ENCODE measurements around the gene GPALPP1. TPM values are rescaled to one million over a fixed set of nuclear protein-coding genes. Genes with fewer than 3 reads are reported as not detected.
"Not testable (repeated sequence)": the region's sequence is repeated elsewhere in the genome, so short reads cannot be mapped to it uniquely, and the experiment has no call there.

GPALPP1 gene
- total and polyA plus RNA-seq, 7 experiments from 2014 or later: 17.5 to 43.1 (median 30.4) TPM

- not testable (repeated sequence) for H3K27ac Mint-ChIP-seq
Observed at GRCh38 chr13:45019981-45020380, 30.6 kb downstream of the GPALPP1 start.

GRCh38 chr13:45021250-45021649 lies 31.9 kb downstream of the GPALPP1 start:
- Mint-ChIP-seq H3K4me3 (no peak overlapping the region), H3K27me3 (no peaks in the 10 kb centered on the region), H3K36me3 (peaks cover 4 to 35% (median 29%) of the 10 kb centered on the region in 5 donors), H3K9me3 (no peaks in the 10 kb centered on the region), H3K27ac (no peak overlapping the region), H3K4me1 (no peaks in the 10 kb centered on the region)
- CTCF ChIA-PET: no interaction called here
- POLR2A ChIA-PET: no interaction called here
- H3K27me3 ChIP-seq (ENCODE audit: control insufficient read depth in 2 of 2, insufficient read depth in 2 of 2, low read length in 2 of 2): no peaks in the 10 kb centered on the region
- intact Hi-C loops (cut with micrococcal nuclease): no loop called here
- ATAC-seq (no peak), DNase-seq (no peak)
- no peaks in the 10 kb centered on the region for H3K9me3 ChIP-seq (ENCODE audit: control insufficient read depth in 2 of 3, low read length in 3 of 3)
- H3K36me3 ChIP-seq (ENCODE audit: control insufficient read depth in 2 of 3, insufficient read depth in 3 of 3, low read length in 3 of 3): peaks cover 0 to 22% (median 5%) of the 10 kb centered on the region in 3 experiments
- H3K27ac ChIP-seq (ENCODE audit: low read depth, low read length): no peak overlapping the region
- no peak overlapping the region for H3K4me3 ChIP-seq (ENCODE audit: low read length)
- no peaks in the 10 kb centered on the region for H3K4me1 ChIP-seq (ENCODE audit: control insufficient read depth in 2 of 2, insufficient read depth in 2 of 2, low read length in 2 of 2)

More at GRCh38 chr13:45019981-45020380, 30.6 kb downstream of the GPALPP1 start:
- intact Hi-C loops (cut with micrococcal nuclease); ATAC-seq; POLR2A ChIA-PET; DNase-seq; H3K27ac ChIP-seq (ENCODE audit: low read depth, low read length); CTCF ChIA-PET; H3K27me3 ChIP-seq (ENCODE audit: control insufficient read depth in 2 of 2, insufficient read depth in 2 of 2, low read length in 2 of 2); H3K9me3 ChIP-seq (ENCODE audit: control insufficient read depth in 2 of 3, low read length in 3 of 3); H3K4me1 Mint-ChIP-seq; H3K27me3 Mint-ChIP-seq; H3K9me3 Mint-ChIP-seq; H3K4me1 ChIP-seq (ENCODE audit: control insufficient read depth in 2 of 2, insufficient read depth in 2 of 2, low read length in 2 of 2); H3K4me3 Mint-ChIP-seq; H3K4me3 ChIP-seq (ENCODE audit: low read length): not testable (repeated sequence)
- H3K36me3 ChIP-seq (ENCODE audit: control insufficient read depth in 2 of 3, insufficient read depth in 3 of 3, low read length in 3 of 3): peaks cover 0 to 27% (median 5%) of the 10 kb centered on the region in 3 experiments
- peaks cover 7 to 38% (median 33%) of the 10 kb centered on the region in 5 donors for H3K36me3 Mint-ChIP-seq

GRCh38 chr13:45024847-45025246 lies 35.5 kb downstream of the GPALPP1 start:
- DNase-seq: no peak
- CTCF ChIA-PET: no interaction called here
- Histone ChIP-seq H3K27me3 (ENCODE audit: control insufficient read depth in 2 of 2, insufficient read depth in 2 of 2, low read length in 2 of 2) (no peaks in the 10 kb centered on the region), H3K36me3 (ENCODE audit: control insufficient read depth in 2 of 3, insufficient read depth in 3 of 3, low read length in 3 of 3) (peaks cover 0 to 28% (median 5%) of the 10 kb centered on the region in 3 experiments), H3K27ac (ENCODE audit: low read depth, low read length) (no peak overlapping the region), H3K9me3 (ENCODE audit: control insufficient read depth in 2 of 3, low read length in 3 of 3) (no peaks in the 10 kb centered on the region), H3K4me1 (ENCODE audit: control insufficient read depth in 2 of 2, insufficient read depth in 2 of 2, low read length in 2 of 2) (no peaks in the 10 kb centered on the region), H3K4me3 (ENCODE audit: low read length) (no peak overlapping the region)
- intact Hi-C loops (cut with micrococcal nuclease): no loop called here
- POLR2A ChIA-PET: no interaction called here
- no peaks in the 10 kb centered on the region for H3K9me3 Mint-ChIP-seq
- no peak overlapping the region for H3K4me3 Mint-ChIP-seq
- no peaks in the 10 kb centered on the region for H3K27me3 Mint-ChIP-seq
- no peaks in the 10 kb centered on the region for H3K4me1 Mint-ChIP-seq
- no peak for ATAC-seq
- peaks cover 0 to 35% (median 28%) of the 10 kb centered on the region in 5 donors for H3K36me3 Mint-ChIP-seq
- no peak overlapping the region for H3K27ac Mint-ChIP-seq

GRCh38 chr13:45034342-45034741 lies 45.0 kb downstream of the GPALPP1 start:
- ChIA-PET CTCF (interaction anchor here (1.7 kb wide), 1 partner anchor 13 kb away, joined by 8 read pairs; no protein-coding TSS in a partner anchor), POLR2A (no interaction called here)
- H3K27ac Mint-ChIP-seq: no peak overlapping the region
- Histone ChIP-seq H3K4me1 (ENCODE audit: control insufficient read depth in 2 of 2, insufficient read depth in 2 of 2, low read length in 2 of 2) (no peaks in the 10 kb centered on the region), H3K4me3 (ENCODE audit: low read length) (no peak overlapping the region), H3K36me3 (ENCODE audit: control insufficient read depth in 2 of 3, insufficient read depth in 3 of 3, low read length in 3 of 3) (peaks cover 0 to 5% (median 4%) of the 10 kb centered on the region in 3 experiments), H3K27ac (ENCODE audit: low read depth, low read length) (no peak overlapping the region), H3K27me3 (ENCODE audit: control insufficient read depth in 2 of 2, insufficient read depth in 2 of 2, low read length in 2 of 2) (no peaks in the 10 kb centered on the region), H3K9me3 (ENCODE audit: control insufficient read depth in 2 of 3, low read length in 3 of 3) (no peaks in the 10 kb centered on the region)
- no peaks in the 10 kb centered on the region for H3K9me3 Mint-ChIP-seq
- H3K36me3 Mint-ChIP-seq: peaks cover 0 to 40% (median 19%) of the 10 kb centered on the region in 5 donors
- H3K4me3 Mint-ChIP-seq: no peak overlapping the region
- intact Hi-C loops (cut with micrococcal nuclease): no loop called here
- no peaks in the 10 kb centered on the region for H3K4me1 Mint-ChIP-seq
- no peaks in the 10 kb centered on the region for H3K27me3 Mint-ChIP-seq
- no peak for ATAC-seq
- no peak for DNase-seq

DNA sequence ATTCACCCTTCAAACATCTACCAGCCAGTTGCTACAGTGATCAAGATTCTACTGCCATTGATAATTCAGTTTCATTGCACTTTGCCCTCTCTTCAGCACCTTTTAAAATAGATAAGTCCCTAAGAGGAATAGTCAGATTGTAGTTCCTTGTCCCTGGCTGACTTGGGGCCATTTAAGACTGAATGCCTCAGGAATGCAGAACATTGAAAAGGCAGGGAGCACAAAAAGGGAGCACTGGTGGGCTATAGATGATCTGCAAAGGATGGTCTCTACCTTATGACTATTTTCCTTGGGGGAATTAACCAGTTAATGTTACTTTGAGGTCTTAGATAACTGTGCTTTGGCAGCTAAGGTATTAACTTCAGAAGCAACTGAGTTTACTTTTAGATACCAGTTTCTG lies 46.9 kb downstream of the GPALPP1 start:
- no peak overlapping the region for H3K27ac Mint-ChIP-seq
- DNase-seq (no peak), ATAC-seq (no peak)
- no peaks in the 10 kb centered on the region for H3K9me3 Mint-ChIP-seq
- no peaks in the 10 kb centered on the region for H3K27me3 ChIP-seq (ENCODE audit: control insufficient read depth in 2 of 2, insufficient read depth in 2 of 2, low read length in 2 of 2)
- ChIA-PET CTCF (no interaction called here), POLR2A (no interaction called here)
- H3K4me1 Mint-ChIP-seq: no peaks in the 10 kb centered on the region
- no peak overlapping the region for H3K4me3 Mint-ChIP-seq
- peaks cover 0 to 40% (median 19%) of the 10 kb centered on the region in 5 donors for H3K36me3 Mint-ChIP-seq
- H3K4me1 ChIP-seq (ENCODE audit: control insufficient read depth in 2 of 2, insufficient read depth in 2 of 2, low read length in 2 of 2): no peaks in the 10 kb centered on the region
- intact Hi-C loops (cut with micrococcal nuclease): no loop called here
- H3K4me3 ChIP-seq (ENCODE audit: low read length): no peak overlapping the region
- H3K9me3 ChIP-seq (ENCODE audit: control insufficient read depth in 2 of 3, low read length in 3 of 3): no peaks in the 10 kb centered on the region
- peaks cover 0 to 5% (median 4%) of the 10 kb centered on the region in 3 experiments for H3K36me3 ChIP-seq (ENCODE audit: control insufficient read depth in 2 of 3, insufficient read depth in 3 of 3, low read length in 3 of 3)
- no peak overlapping the region for H3K27ac ChIP-seq (ENCODE audit: low read depth, low read length)
- H3K27me3 Mint-ChIP-seq: no peaks in the 10 kb centered on the region

- H3K4me1 Mint-ChIP-seq: no peaks in the 10 kb centered on the region
- intact Hi-C loops (cut with micrococcal nuclease): no loop called here
- H3K27ac ChIP-seq (ENCODE audit: low read depth, low read length): no peak overlapping the region
- H3K4me1 ChIP-seq (ENCODE audit: control insufficient read depth in 2 of 2, insufficient read depth in 2 of 2, low read length in 2 of 2): no peaks in the 10 kb centered on the region
- POLR2A ChIA-PET: no interaction called here
- no peaks in the 10 kb centered on the region for H3K27me3 ChIP-seq (ENCODE audit: control insufficient read depth in 2 of 2, insufficient read depth in 2 of 2, low read length in 2 of 2)
- no peak overlapping the region for H3K4me3 ChIP-seq (ENCODE audit: low read length)
- H3K27ac Mint-ChIP-seq: no peak overlapping the region
- H3K36me3 ChIP-seq (ENCODE audit: control insufficient read depth in 2 of 3, insufficient read depth in 3 of 3, low read length in 3 of 3): no peaks in the 10 kb centered on the region
- H3K27me3 Mint-ChIP-seq: peaks cover 0 to 7% (median 4%) of the 10 kb centered on the region in 5 donors
- peaks cover 0 to 23% (median 9%) of the 10 kb centered on the region in 5 donors for H3K36me3 Mint-ChIP-seq
- H3K4me3 Mint-ChIP-seq: no peak overlapping the region
- ATAC-seq (no peak), DNase-seq (no peak)
- no peaks in the 10 kb centered on the region for H3K9me3 Mint-ChIP-seq
- H3K9me3 ChIP-seq (ENCODE audit: control insufficient read depth in 2 of 3, low read length in 3 of 3): no peaks in the 10 kb centered on the region
- CTCF ChIA-PET: no interaction called here
Observed at GRCh38 chr13:45040173-45040572, 50.8 kb downstream of the GPALPP1 start.

GRCh38 chr13:45040622-45041021 lies 51.3 kb downstream of the GPALPP1 start:
- Histone ChIP-seq H3K4me3 (ENCODE audit: low read length) (no peak overlapping the region), H3K27me3 (ENCODE audit: control insufficient read depth in 2 of 2, insufficient read depth in 2 of 2, low read length in 2 of 2) (no peaks in the 10 kb centered on the region), H3K27ac (ENCODE audit: low read depth, low read length) (no peak overlapping the region), H3K36me3 (ENCODE audit: control insufficient read depth in 2 of 3, insufficient read depth in 3 of 3, low read length in 3 of 3) (no peaks in the 10 kb centered on the region), H3K9me3 (ENCODE audit: control insufficient read depth in 2 of 3, low read length in 3 of 3) (no peaks in the 10 kb centered on the region), H3K4me1 (ENCODE audit: control insufficient read depth in 2 of 2, insufficient read depth in 2 of 2, low read length in 2 of 2) (no peaks in the 10 kb centered on the region)
- ATAC-seq (no peak), DNase-seq (no peak)
- H3K36me3 Mint-ChIP-seq: peaks cover 0 to 18% (median 4%) of the 10 kb centered on the region in 5 donors
- no peaks in the 10 kb centered on the region for H3K9me3 Mint-ChIP-seq
- ChIA-PET CTCF (no interaction called here), POLR2A (interaction anchor here (0.6 kb wide), 1 partner anchor 121 kb away, joined by 3 read pairs; no protein-coding TSS in a partner anchor)
- H3K27ac Mint-ChIP-seq: no peak overlapping the region
- no peak overlapping the region for H3K4me3 Mint-ChIP-seq
- peaks cover 0 to 7% (median 4%) of the 10 kb centered on the region in 5 donors for H3K27me3 Mint-ChIP-seq
- H3K4me1 Mint-ChIP-seq: no peaks in the 10 kb centered on the region
- intact Hi-C loops (cut with micrococcal nuclease): no loop called here
